Activated CD8-positive, alpha-beta memory T cell treated with anti-CD3 and anti-CD28 coated beads, Interleukin-2, amount 50 U/mL, for 1 hour (primary cell): ENCODE measurements around the gene PRDM16.

Experiments
- DNase-seq: peaks from one replicate; pipeline ENCODE4 v3.0.0-alpha.2; 2020; ENCODE audit errors: extremely low read depth

The PRDM16 gene

GRCh38 chr1:3410142-3410925, 341.3 kb downstream of the PRDM16 start:
- no peak for DNase-seq

- DNase-seq, result no peak
Measured at GRCh38 chr1:3411806-3412205, 342.8 kb downstream of the PRDM16 start.

- DNase-seq, result no peak
Measured at GRCh38 chr1:3412376-3412775, 343.4 kb downstream of the PRDM16 start.

- no peak for DNase-seq
Measured at GRCh38 chr1:3413975-3414710, 345.1 kb downstream of the PRDM16 start.

- no peak for DNase-seq
Measured at GRCh38 chr1:3415260-3416090, 346.5 kb downstream of the PRDM16 start.

GRCh38 chr1:3417082-3417739, 348.2 kb downstream of the PRDM16 start:
- no peak for DNase-seq

GRCh38 chr1:3417934-3418333, 348.9 kb downstream of the PRDM16 start:
- DNase-seq, result no peak

GRCh38 chr1:3418600-3418999, 349.6 kb downstream of the PRDM16 start:
- no peak for DNase-seq

- DNase-seq, result no peak
Measured at GRCh38 chr1:3419415-3420204, 350.6 kb downstream of the PRDM16 start.

- no peak for DNase-seq
Measured at GRCh38 chr1:3420218-3420951, 351.4 kb downstream of the PRDM16 start.

- DNase-seq, result no peak
Measured at GRCh38 chr1:3422638-3423037, 353.6 kb downstream of the PRDM16 start.

GRCh38 chr1:3423245-3423829, 354.3 kb downstream of the PRDM16 start:
- DNase-seq, result no peak

GRCh38 chr1:3423896-3424611, 355.1 kb downstream of the PRDM16 start:
- DNase-seq, result no peak

- no peak for DNase-seq
Measured at GRCh38 chr1:3425486-3426215, 356.6 kb downstream of the PRDM16 start.

- DNase-seq, result no peak
Measured at GRCh38 chr1:3426956-3427535, 358.0 kb downstream of the PRDM16 start.

GRCh38 chr1:3427711-3428704, 359.0 kb downstream of the PRDM16 start:
- DNase-seq, result no peak

- DNase-seq, result no peak
Measured at GRCh38 chr1:3428899-3429298, 359.9 kb downstream of the PRDM16 start.
